ENCODE data around the gene PBX1.

PBX1 gene

GRCh38 chr1:164756741-164757140, 197.8 kb downstream of the PBX1 start:
- FAIRE-seq = peak; percentile 85
- TF ChIP-seq CTCF (IDR thresholded peaks at IDR 0.05; ENCODE audit: insufficient read depth, missing control alignments) = no peak
- no peak for DNase-seq (ENCODE audit: insufficient read length, low spot score)

GRCh38 chr1:164757625-164758024, 198.6 kb downstream of the PBX1 start:
- DNase-seq (ENCODE audit: insufficient read length, low spot score) (no peak), FAIRE-seq (no peak)
- TF ChIP-seq CTCF (IDR thresholded peaks at IDR 0.05; ENCODE audit: insufficient read depth, missing control alignments) = no peak

- FAIRE-seq (no peak), DNase-seq (ENCODE audit: insufficient read length, low spot score) (no peak)
- no peak for TF ChIP-seq CTCF (IDR thresholded peaks at IDR 0.05; ENCODE audit: insufficient read depth, missing control alignments)
These were observed 200.3 kb downstream of the PBX1 start for GRCh38 chr1:164759144-164759920.

GRCh38 chr1:164759979-164760469, 201.0 kb downstream of the PBX1 start:
- no peak for FAIRE-seq
- TF ChIP-seq CTCF (IDR thresholded peaks at IDR 0.05; ENCODE audit: insufficient read depth, missing control alignments) = no peak

GRCh38 chr1:164760569-164760968, 201.6 kb downstream of the PBX1 start:
- DNase-seq (ENCODE audit: insufficient read length, low spot score) (no peak), FAIRE-seq (no peak)
- no peak for TF ChIP-seq CTCF (IDR thresholded peaks at IDR 0.05; ENCODE audit: insufficient read depth, missing control alignments)

More at GRCh38 chr1:164759979-164760469, 201.0 kb downstream of the PBX1 start:
- DNase-seq (ENCODE audit: insufficient read length, low spot score) = no peak

GRCh38 chr1:164761009-164761408, 202.0 kb downstream of the PBX1 start:
- FAIRE-seq = no peak
- no peak for DNase-seq (ENCODE audit: insufficient read length, low spot score)
- TF ChIP-seq CTCF (IDR thresholded peaks at IDR 0.05; ENCODE audit: insufficient read depth, missing control alignments) = no peak

- FAIRE-seq (no peak), DNase-seq (ENCODE audit: insufficient read length, low spot score) (no peak)
- TF ChIP-seq CTCF (IDR thresholded peaks at IDR 0.05; ENCODE audit: insufficient read depth, missing control alignments) = no peak
These were observed 204.1 kb downstream of the PBX1 start for GRCh38 chr1:164763098-164763497.
